AG09309 (cell line): ENCODE measurements around the gene OR9I1.

Experiments used
- DNase-seq: peaks from one replicate; pipeline ENCODE4 v3.0.0-alpha.2; 2010; ENCODE audit warnings: low read depth
- H3K4me3 ChIP-seq: 2 replicates; pipeline ENCODE4 v1.5.1; 2011; ENCODE audit warnings: mild to moderate bottlenecking, low read depth, low read length, moderate library complexity; ENCODE audit not compliant: control insufficient read depth
- TF ChIP-seq, protein P1 (sequence below): IDR thresholded peaks from 2 replicates; pipeline ENCODE4 v1.5.1; 2011; ENCODE audit warnings: mild to moderate bottlenecking, low read depth, low read length, inconsistent platforms; ENCODE audit not compliant: insufficient read depth, control insufficient read depth; ENCODE audit errors: missing control alignments

Gene OR9I1

DNA sequence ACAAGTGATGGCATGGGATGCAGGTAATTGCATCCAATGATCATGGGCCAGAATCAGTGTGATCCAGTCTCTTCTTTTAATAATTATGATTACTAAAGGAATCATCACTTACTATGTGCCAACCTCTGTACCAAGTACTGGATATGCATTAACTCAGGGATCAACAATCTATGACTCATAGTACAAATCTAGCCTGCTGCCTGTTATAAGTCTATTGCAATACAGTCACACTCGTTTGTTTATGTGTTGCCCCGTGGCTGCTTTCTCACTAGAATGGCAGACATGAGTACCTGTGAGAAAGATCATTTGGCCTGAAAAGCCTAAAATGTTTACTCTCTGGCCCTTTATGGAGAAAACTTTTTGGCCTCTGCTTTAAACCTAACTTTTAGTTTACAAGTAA is 49.5 kb downstream of the OR9I1 start:
- TF ChIP-seq, protein P1, sequence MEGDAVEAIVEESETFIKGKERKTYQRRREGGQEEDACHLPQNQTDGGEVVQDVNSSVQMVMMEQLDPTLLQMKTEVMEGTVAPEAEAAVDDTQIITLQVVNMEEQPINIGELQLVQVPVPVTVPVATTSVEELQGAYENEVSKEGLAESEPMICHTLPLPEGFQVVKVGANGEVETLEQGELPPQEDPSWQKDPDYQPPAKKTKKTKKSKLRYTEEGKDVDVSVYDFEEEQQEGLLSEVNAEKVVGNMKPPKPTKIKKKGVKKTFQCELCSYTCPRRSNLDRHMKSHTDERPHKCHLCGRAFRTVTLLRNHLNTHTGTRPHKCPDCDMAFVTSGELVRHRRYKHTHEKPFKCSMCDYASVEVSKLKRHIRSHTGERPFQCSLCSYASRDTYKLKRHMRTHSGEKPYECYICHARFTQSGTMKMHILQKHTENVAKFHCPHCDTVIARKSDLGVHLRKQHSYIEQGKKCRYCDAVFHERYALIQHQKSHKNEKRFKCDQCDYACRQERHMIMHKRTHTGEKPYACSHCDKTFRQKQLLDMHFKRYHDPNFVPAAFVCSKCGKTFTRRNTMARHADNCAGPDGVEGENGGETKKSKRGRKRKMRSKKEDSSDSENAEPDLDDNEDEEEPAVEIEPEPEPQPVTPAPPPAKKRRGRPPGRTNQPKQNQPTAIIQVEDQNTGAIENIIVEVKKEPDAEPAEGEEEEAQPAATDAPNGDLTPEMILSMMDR = no peak
- peak; percentile 7 for DNase-seq
- no peak overlapping the region for H3K4me3 ChIP-seq

DNA sequence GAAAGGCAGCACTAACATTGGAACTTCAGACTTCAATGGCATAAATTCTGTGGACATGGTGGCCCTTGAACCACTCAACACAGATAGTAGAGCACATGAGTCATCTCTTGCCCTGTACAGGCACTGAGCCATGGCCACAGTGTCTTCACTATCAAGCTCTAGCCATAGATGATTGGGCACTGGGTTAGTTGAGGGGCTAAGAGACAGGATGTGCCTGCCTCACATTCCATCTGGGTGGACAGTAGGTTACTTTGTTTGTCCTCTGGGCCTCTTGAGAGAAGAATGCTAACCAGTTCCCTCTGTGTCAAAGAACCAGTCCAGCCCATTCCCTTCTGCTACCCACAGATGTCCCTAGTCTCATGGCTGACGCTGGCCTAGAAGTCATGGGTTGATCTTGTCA is 54.7 kb downstream of the OR9I1 start:
- no peak for DNase-seq
- H3K4me3 ChIP-seq = no peak overlapping the region
- TF ChIP-seq, protein P1 = no peak

DNA sequence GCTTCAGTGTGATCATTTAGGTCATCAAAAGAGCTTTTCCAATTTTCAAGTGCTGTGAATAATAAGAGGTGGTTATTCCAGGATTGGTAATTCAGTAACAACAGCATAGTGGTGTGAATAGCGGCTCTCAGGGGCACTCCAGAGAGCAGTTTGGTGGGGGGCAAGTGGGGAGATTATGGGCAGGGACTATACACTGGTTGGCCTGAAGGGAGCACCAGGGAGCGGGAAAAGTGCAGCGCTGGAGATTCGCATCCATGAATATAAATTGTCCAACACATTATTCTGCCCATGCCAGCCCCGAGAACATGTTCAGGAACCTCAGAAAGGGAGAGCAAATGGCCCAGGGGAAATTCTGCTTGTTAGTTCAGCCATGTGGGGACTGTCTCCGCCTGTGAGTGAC is 56.7 kb downstream of the OR9I1 start:
- H3K4me3 ChIP-seq = no peak overlapping the region
- TF ChIP-seq, protein P1 = no peak
- no peak for DNase-seq

DNA sequence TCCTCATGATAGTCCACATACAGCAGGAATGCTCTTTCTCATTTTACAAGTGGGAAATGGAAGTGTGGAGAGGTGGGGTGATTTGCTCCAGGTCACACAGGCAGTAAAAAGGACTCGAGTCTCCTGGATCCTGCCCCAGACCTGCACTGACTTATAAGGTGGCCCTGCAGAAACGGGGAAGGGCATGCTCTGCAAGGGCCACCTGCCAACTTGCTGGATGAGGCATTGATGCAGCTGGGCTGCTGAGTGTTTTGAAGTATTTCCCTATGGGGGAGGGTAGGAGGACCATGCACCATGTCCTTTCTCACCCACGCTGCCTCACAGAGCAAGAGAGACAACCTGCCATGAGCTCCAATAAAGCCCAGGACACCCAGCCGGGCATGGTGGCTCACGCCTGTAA is 57.6 kb downstream of the OR9I1 start:
- no peak for DNase-seq
- TF ChIP-seq, protein P1 = no peak
- H3K4me3 ChIP-seq = no peak overlapping the region
